A673 (cell line): ENCODE results near the gene TAOK3. TPM values are rescaled to one million over a fixed set of nuclear protein-coding genes. Genes with fewer than 3 reads are reported as not detected.

Source experiments
- BruUV-seq: library from RNA; stranded (reverse); fragments of 400-500 nt; replicated peaks from 2 replicates; lab custom pipeline; 2021; lab: Mats Ljungman, UMichigan
- CTCF ChIA-PET: fragments of 300-600 bp; sonication (Branson Sonifier 250); formaldehyde crosslinking; loops from one replicate; lab custom pipeline; 2022; ENCODE audit warnings: antibody characterized with exemption; lab: Charles Lee
- POLR2A ChIA-PET: fragments of 300-600 bp; sonication (Branson Sonifier 250); formaldehyde crosslinking; loops from one replicate; lab custom pipeline; 2022; ENCODE audit warnings: antibody characterized with exemption; ENCODE audit not compliant: low non-redundant PET; lab: Charles Lee
- DNase-seq: peaks from one replicate; pipeline ENCODE4 v3.0.0-alpha.2; 2015; ENCODE audit warnings: low spot score
- H3K27ac ChIP-seq: fragments of 200-600 bp; sonication (generic); 2 replicates; pipeline ENCODE4 v1.5.1; 2016; ENCODE audit warnings: mixed run types, low read depth, mild to moderate bottlenecking, mixed read lengths, antibody characterized with exemption, low read length; ENCODE audit not compliant: poor library complexity, severe bottlenecking
- H3K27me3 ChIP-seq: fragments of 200-600 bp; sonication (generic); replicated peaks from 2 replicates; pipeline ENCODE4 v1.6.1; 2017; ENCODE audit warnings: mixed run types, low read depth, mild to moderate bottlenecking, mixed read lengths, antibody characterized with exemption, low read length; ENCODE audit not compliant: insufficient read depth, poor library complexity
- H3K36me3 ChIP-seq: fragments of 200-600 bp; sonication (generic); 2 replicates; pipeline ENCODE4 v1.6.1; 2016; ENCODE audit warnings: mixed run types, mild to moderate bottlenecking, mixed read lengths, antibody characterized with exemption, low read length; ENCODE audit not compliant: insufficient read depth, poor library complexity, severe bottlenecking
- H3K4me1 ChIP-seq: fragments of 200-600 bp; sonication (generic); 2 replicates; pipeline ENCODE4 v1.6.1; 2017; ENCODE audit warnings: mixed run types, mild to moderate bottlenecking, mixed read lengths, antibody characterized with exemption, low read length; ENCODE audit not compliant: insufficient read depth, poor library complexity, severe bottlenecking
- H3K4me3 ChIP-seq: fragments of 200-600 bp; sonication (generic); 2 replicates; pipeline ENCODE4 v1.5.1; 2016; ENCODE audit warnings: low read depth, mixed run types, mild to moderate bottlenecking, mixed read lengths, low read length; ENCODE audit not compliant: poor library complexity, severe bottlenecking
- H3K9me3 ChIP-seq: fragments of 200-600 bp; sonication (generic); 2 replicates; pipeline ENCODE4 v1.6.1; 2016; ENCODE audit warnings: mixed run types, low read depth, mild to moderate bottlenecking, mixed read lengths, antibody characterized with exemption, low read length; ENCODE audit not compliant: poor library complexity, severe bottlenecking
- EZH2 ChIP-seq: fragments of 200-600 bp; sonication (generic); IDR thresholded peaks from 2 replicates; pipeline ENCODE4 v1.6.1; 2017; ENCODE audit warnings: borderline replicate concordance, low read depth, mild to moderate bottlenecking, mixed read lengths, antibody characterized with exemption, low read length; ENCODE audit not compliant: poor library complexity, severe bottlenecking
- intact Hi-C: fragments of 100-400 bp; cut with micrococcal nuclease; formaldehyde crosslinking; loops from one replicate; pipeline ENCODE4 v1.10.0; 2022; ENCODE audit not compliant: unreplicated experiment
- total RNA-seq: library from RNA; stranded (reverse); gene quantifications from 2 replicates; pipeline ENCODE4 v1.2.3, GENCODE V29; 2021
- TF ChIP-seq, protein P1 (sequence below): fragments of 300-800, 200-600 bp; sonication (generic); conservative IDR thresholded peaks from 2 replicates; pipeline ENCODE4 v1.5.1; 2017; ENCODE audit warnings: low read depth, mild to moderate bottlenecking, antibody characterized with exemption, low read length, moderate library complexity, mixed read lengths

TAOK3 gene
- total RNA-seq, 1 experiment from 2014 or later, result 48.9 TPM

DNA sequence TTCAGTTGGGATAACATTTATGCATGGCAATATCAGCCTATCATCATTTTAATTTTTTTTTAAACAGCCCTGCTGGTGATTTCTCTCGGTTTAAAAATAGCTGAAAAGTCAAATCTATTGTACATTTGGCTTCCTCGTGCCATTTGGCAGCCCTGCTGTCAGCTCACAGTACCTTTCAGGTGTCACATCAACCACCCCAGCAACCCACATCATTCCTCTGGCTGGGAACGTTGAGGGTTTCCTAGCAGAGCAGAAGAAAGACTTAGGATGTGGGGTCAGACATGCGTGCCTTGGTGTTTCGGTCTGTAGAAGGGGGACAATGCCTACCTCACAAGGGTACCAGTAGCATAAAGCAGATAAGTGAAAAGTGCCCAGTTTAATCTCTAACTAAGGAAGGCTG lies 221.0 kb downstream of the TAOK3 start:
- H3K27me3 ChIP-seq, result no peaks in the 10 kb centered on the region
- H3K27ac ChIP-seq, result no peak overlapping the region
- CTCF ChIA-PET, result no interaction called here
- intact Hi-C loops, result no loop called here
- no peak overlapping the region for H3K4me3 ChIP-seq
- H3K9me3 ChIP-seq, result no peaks in the 10 kb centered on the region
- H3K36me3 ChIP-seq, result peaks cover 19% of the 10 kb centered on the region
- no peak for TF ChIP-seq EZH2
- TF ChIP-seq, protein P1, sequence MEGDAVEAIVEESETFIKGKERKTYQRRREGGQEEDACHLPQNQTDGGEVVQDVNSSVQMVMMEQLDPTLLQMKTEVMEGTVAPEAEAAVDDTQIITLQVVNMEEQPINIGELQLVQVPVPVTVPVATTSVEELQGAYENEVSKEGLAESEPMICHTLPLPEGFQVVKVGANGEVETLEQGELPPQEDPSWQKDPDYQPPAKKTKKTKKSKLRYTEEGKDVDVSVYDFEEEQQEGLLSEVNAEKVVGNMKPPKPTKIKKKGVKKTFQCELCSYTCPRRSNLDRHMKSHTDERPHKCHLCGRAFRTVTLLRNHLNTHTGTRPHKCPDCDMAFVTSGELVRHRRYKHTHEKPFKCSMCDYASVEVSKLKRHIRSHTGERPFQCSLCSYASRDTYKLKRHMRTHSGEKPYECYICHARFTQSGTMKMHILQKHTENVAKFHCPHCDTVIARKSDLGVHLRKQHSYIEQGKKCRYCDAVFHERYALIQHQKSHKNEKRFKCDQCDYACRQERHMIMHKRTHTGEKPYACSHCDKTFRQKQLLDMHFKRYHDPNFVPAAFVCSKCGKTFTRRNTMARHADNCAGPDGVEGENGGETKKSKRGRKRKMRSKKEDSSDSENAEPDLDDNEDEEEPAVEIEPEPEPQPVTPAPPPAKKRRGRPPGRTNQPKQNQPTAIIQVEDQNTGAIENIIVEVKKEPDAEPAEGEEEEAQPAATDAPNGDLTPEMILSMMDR, result no peak
- H3K4me1 ChIP-seq, result no peaks in the 10 kb centered on the region
- no TSS peak for BruUV-seq
- no peak for DNase-seq
- POLR2A ChIA-PET, result interaction anchor here (0.9 kb wide), 1 partner anchor 12 kb away, joined by 3 read pairs; no protein-coding TSS in a partner anchor

DNA sequence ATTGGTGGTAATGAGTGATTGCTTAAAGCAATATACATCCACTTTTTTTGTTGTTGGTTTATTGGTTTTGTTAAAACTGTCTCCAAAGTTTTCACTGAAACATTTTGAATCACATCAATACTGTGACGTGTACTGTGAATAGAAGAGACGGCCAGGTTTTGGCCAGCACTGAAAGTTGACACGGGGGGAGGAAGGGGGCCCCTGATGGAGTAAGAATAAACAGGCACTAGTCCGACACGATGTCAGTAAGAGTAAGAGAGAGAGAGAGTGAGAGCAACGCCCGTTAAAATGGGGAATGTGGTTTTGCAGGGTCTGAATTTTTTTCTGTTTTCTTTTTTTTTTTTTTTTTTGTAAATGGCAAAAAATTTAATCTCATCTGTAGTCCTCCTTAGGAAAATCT lies 222.1 kb downstream of the TAOK3 start:
- no TSS peak for BruUV-seq
- TF ChIP-seq EZH2, result no peak
- TF ChIP-seq, protein P1, result no peak
- no peak for DNase-seq
- no peak overlapping the region for H3K27ac ChIP-seq
- H3K36me3 ChIP-seq, result peaks cover 27% of the 10 kb centered on the region
- no peaks in the 10 kb centered on the region for H3K9me3 ChIP-seq
- no peaks in the 10 kb centered on the region for H3K4me1 ChIP-seq
- ChIA-PET POLR2A (interaction anchor here (0.5 kb wide), 1 partner anchor 32 kb away, joined by 8 read pairs; no protein-coding TSS in a partner anchor), CTCF (no interaction called here)
- no peaks in the 10 kb centered on the region for H3K27me3 ChIP-seq
- intact Hi-C loops, result no loop called here
- no peak overlapping the region for H3K4me3 ChIP-seq

DNA sequence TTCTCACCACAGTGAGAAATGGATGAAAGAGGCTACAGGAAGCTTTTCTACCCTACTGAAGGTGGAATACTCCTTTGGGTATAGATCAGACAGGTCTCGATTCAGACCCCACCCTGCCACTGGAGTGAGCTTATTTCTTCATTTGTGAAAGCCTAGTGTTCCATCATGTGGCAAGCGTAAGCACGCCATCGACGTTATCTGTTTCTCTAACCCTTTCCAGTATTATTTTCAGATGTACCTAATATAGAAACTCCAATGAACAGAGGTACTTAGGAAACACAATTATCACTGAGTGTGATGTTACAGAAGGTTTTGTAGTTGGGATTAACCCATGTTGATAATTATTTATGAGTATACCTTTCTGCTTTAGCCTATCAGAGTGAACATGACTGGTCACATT lies 224.4 kb downstream of the TAOK3 start:
- BruUV-seq, result no TSS peak
- POLR2A ChIA-PET, result no interaction called here
- TF ChIP-seq, protein P1, result no peak
- no peak for TF ChIP-seq EZH2

More for the DNA sequence above, 224.4 kb downstream of the TAOK3 start:
- Histone ChIP-seq H3K27ac (no peak overlapping the region), H3K4me1 (no peaks in the 10 kb centered on the region), H3K27me3 (no peaks in the 10 kb centered on the region), H3K9me3 (no peaks in the 10 kb centered on the region), H3K4me3 (no peak overlapping the region), H3K36me3 (peaks cover 49% of the 10 kb centered on the region)
- CTCF ChIA-PET, result no interaction called here
- intact Hi-C loops, result no loop called here
- DNase-seq, result no peak
